ENCODE measurements around the gene MYLK. TPM values are rescaled to one million over a fixed set of nuclear protein-coding genes. Genes with fewer than 3 reads are reported as not detected.
A peak's percentile ranks its signal among the peaks of the same experiment; 100 is the strongest.

Gene MYLK
- total and polyA plus RNA-seq, 2 donors (not counting 1 experiment from before 2014, with no cell fraction given), result 0.51 TPM; not detected in 1

DNA sequence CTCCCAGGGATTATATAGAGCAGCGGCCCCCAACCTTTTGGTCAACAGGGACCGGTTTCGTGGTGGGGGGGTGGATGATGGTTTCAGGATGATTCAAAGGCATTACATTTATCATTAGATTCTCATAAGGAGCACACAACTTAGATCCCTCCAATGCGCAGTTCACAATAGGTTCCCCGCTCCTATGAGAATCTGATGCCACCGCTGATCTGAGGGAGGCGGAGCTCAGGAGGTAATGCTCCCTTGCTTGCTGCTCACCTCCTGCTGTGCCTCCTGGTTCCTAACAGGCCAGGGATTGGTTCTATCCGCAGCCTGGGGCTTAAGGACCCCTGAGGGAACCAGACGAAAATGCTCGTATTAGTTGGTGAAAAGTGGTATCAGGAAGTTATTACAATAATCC is 298.0 kb downstream of the MYLK start:
- peaks cover 36% of the 10 kb centered on the region for H3K79me2 ChIP-seq (ENCODE audit: control insufficient read depth, insufficient read depth, low read length)
- peak overlapping the region; percentile 98 for H2AFZ ChIP-seq (ENCODE audit: insufficient read depth, low read depth, low read length, poor library complexity, severe bottlenecking)
- TF ChIP-seq CTCF (IDR thresholded peaks at IDR 0.05), result no peak
- TF ChIP-seq EZH2 (IDR thresholded peaks at IDR 0.05; ENCODE audit: borderline replicate concordance, insufficient read depth, low read depth, low read length, poor library complexity, severe bottlenecking), result no peak
- H3K4me3 ChIP-seq (ENCODE audit: control extremely low read depth in 1 of 5, extremely low read depth in 1 of 5, insufficient read depth in 1 of 5, low read depth in 2 of 5, low read length in 4 of 5), result peak overlapping the region; percentile 78 to 99 (median 86)
- intact Hi-C loops (cut with micrococcal nuclease), result loop anchor here (5.0 to 10.0 kb wide), 3 partner anchors 376 to 1146 kb away; partner anchors contain the start of genes CCDC14, HSPBAP1, SLC49A4 and UMPS
- ATAC-seq (ENCODE audit: low read depth) (no peak), DNase-seq (peak; percentile 32)
- peaks cover 2% of the 10 kb centered on the region for H3K9me3 Mint-ChIP-seq (ENCODE audit: insufficient read depth)
- H3K4me1 Mint-ChIP-seq, result peaks cover 25% of the 10 kb centered on the region
- H3K27ac ChIP-seq (ENCODE audit: low read length in 2 of 2), result peak overlapping the region in 1 of 2 donors; percentile 87
- peaks cover under 1 to 20% (median 18%) of the 10 kb centered on the region in 3 donors for H3K9me3 ChIP-seq (ENCODE audit: control extremely low read depth in 1 of 3, control insufficient read depth in 2 of 3, insufficient read depth in 1 of 3, low read length in 2 of 3)
- H3K4me1 ChIP-seq (ENCODE audit: control insufficient read depth in 2 of 2, insufficient read depth in 2 of 2, low read length in 2 of 2), result peaks cover 23 to 25% of the 10 kb centered on the region in 2 donors
- peaks cover 5 to 8% of the 10 kb centered on the region in 2 experiments for H3K36me3 ChIP-seq (replicated peaks in 1 of 2; ENCODE audit: control extremely low read depth in 1 of 2, control insufficient read depth in 1 of 2, extremely low read depth in 1 of 2, insufficient read depth in 2 of 2, low read length in 1 of 2)
- H3K27ac Mint-ChIP-seq, result no peak overlapping the region
- H3K4me2 ChIP-seq (replicated peaks; ENCODE audit: low read depth, low read length, poor library complexity, severe bottlenecking), result peak overlapping the region; percentile 93
- 5% methylated on average over 7 of the region's 10 CpGs for WGBS (ENCODE audit: insufficient coverage)
- CTCF ChIA-PET, result interaction anchor here (0.9 kb wide), 1 partner anchor 56 kb away, joined by 3 read pairs; no protein-coding TSS in a partner anchor
- no peak overlapping the region for H3K4me3 Mint-ChIP-seq
- no peaks in the 10 kb centered on the region for H3K27me3 Mint-ChIP-seq
- POLR2A ChIA-PET, result interaction anchor here (1.3 to 1.5 kb wide), 2 partner anchors 20 to 24 kb away, joined by 3 to 4 read pairs; no protein-coding TSS in a partner anchor
- no peaks in the 10 kb centered on the region for H4K20me1 ChIP-seq (ENCODE audit: control insufficient read depth, insufficient read depth, low read length, poor library complexity, severe bottlenecking)
- H3K27me3 ChIP-seq (replicated peaks in 1 of 4; ENCODE audit: control extremely low read depth in 1 of 4, control insufficient read depth in 3 of 4, insufficient read depth in 4 of 4, low read length in 3 of 4), result no peaks in the 10 kb centered on the region
- H3K9ac ChIP-seq (ENCODE audit: low read length), result peak overlapping the region; percentile 79

Data from B cell (primary cell).